GM12878 (cell line): ENCODE measurements around the gene DNAH1.

Source experiments
- CBX3 ChIP-seq: fragments of 200-600 bp; sonication (generic); IDR thresholded peaks from 2 replicates; pipeline ENCODE4 v1.6.1; 2016; ENCODE audit warnings: low read depth, borderline replicate concordance
- CTCF ChIP-seq, 3 experiments: IDR thresholded peaks in 2 of 3; conservative IDR thresholded peaks in 1 of 3; 2 replicates each; pipeline ENCODE4 v1.5.1; 2011; ENCODE audit warnings: low read depth in 3 of 3, low read length in 3 of 3, mild to moderate bottlenecking in 3 of 3, control low read depth in 2 of 3, moderate library complexity in 2 of 3, inconsistent platforms in 1 of 3, mixed read lengths in 1 of 3; ENCODE audit not compliant: control insufficient read depth in 2 of 3, insufficient read depth in 1 of 3; ENCODE audit errors: extremely low read depth in 1 of 3
- EZH2 ChIP-seq: IDR thresholded peaks from 2 replicates; pipeline ENCODE4 v1.6.1; 2012; ENCODE audit warnings: low read depth, mild to moderate bottlenecking, control low read depth, inconsistent platforms, low read length, borderline replicate concordance; ENCODE audit not compliant: control insufficient read depth
- NFYB ChIP-seq: IDR thresholded peaks from 2 replicates; pipeline ENCODE4 v1.6.1; 2011; ENCODE audit warnings: low read depth, mild to moderate bottlenecking, low read length, improper control_type of control experiment, moderate library complexity; ENCODE audit not compliant: insufficient read depth
- RAD21 ChIP-seq: IDR thresholded peaks from 2 replicates; pipeline ENCODE4 v1.6.1; 2011; ENCODE audit warnings: mild to moderate bottlenecking, low read depth, low read length, moderate library complexity; ENCODE audit not compliant: insufficient read depth
- RBBP5 ChIP-seq: fragments of 200-600 bp; sonication (generic); conservative IDR thresholded peaks from 2 replicates; pipeline ENCODE4 v1.6.1; 2016
- ZNF24 ChIP-seq: fragments of 450-650 bp; IDR thresholded peaks from 2 replicates; pipeline ENCODE4 v1.6.1; 2017; ENCODE audit warnings: antibody characterized with exemption, mild to moderate bottlenecking

DNA sequence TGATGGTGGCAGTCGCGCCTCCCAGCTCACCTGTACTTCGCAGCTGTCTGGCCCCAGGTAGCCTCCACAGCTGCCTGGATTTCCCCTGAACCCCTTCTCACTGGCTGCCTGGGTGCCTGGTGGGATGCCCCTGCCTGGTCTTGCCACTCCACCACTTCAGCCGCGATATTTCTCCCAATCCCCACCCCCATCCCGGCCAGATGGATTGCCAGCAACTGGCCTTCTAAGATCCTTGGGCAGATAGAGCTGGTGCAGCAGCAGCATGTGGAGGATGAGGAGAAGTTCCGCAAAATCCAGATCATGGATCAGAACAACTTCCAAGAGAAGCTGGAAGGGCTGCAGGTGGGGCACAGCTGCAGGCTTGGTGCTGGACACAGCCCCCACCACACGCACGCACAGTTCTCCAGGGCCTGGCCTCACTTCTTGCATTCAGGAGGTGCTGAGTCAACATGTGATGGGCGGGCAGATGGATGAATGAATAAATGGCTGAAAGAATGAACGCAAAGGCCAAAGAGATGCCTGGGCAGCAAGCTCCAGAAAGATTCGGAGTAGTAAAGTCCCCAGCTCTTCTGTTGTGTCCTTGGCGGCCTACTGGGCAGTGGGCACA is 35.7 kb downstream of the DNAH1 start:
- no peak for TF ChIP-seq CTCF (IDR thresholded peaks at IDR 0.05 in 2 of 3, conservative IDR thresholded peaks at IDR 0.05 in 1 of 3; ENCODE audit: control insufficient read depth in 2 of 3, extremely low read depth in 1 of 3, insufficient read depth in 1 of 3, low read depth in 3 of 3, low read length in 3 of 3)
- TF ChIP-seq CBX3: no peak
- TF ChIP-seq RAD21: no peak
- no peak for TF ChIP-seq EZH2
- TF ChIP-seq ZNF24: no peak
- no peak for TF ChIP-seq RBBP5
- no peak for TF ChIP-seq NFYB
